LNCAP (cell line): ENCODE results near the gene RNFT2.

Source experiments
- TF ChIP-seq, protein P1 (sequence below): fragments of 450-650 bp; IDR thresholded peaks from 2 replicates; pipeline ENCODE4 v1.5.1; 2017; ENCODE audit warnings: mild to moderate bottlenecking

Gene RNFT2

DNA sequence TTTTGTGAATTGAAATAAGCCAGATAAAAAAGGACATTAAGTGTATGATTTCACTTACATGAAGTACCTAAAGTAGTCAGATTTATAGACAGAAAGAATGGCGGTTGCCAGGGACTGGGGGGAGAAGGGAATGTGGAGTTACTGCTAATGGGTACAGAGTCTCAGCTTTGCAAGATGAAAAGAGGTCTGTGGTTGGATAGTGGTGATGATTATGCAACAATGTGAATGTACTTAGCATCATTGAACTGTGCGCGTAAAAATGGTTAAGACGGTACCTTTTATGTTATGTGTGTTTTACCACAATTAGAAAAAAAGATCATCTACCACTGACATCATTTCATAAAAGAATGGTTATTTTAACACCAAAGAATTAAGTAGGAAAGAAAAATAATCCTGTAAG is 35.9 kb downstream of the RNFT2 start:
- TF ChIP-seq, protein P1, sequence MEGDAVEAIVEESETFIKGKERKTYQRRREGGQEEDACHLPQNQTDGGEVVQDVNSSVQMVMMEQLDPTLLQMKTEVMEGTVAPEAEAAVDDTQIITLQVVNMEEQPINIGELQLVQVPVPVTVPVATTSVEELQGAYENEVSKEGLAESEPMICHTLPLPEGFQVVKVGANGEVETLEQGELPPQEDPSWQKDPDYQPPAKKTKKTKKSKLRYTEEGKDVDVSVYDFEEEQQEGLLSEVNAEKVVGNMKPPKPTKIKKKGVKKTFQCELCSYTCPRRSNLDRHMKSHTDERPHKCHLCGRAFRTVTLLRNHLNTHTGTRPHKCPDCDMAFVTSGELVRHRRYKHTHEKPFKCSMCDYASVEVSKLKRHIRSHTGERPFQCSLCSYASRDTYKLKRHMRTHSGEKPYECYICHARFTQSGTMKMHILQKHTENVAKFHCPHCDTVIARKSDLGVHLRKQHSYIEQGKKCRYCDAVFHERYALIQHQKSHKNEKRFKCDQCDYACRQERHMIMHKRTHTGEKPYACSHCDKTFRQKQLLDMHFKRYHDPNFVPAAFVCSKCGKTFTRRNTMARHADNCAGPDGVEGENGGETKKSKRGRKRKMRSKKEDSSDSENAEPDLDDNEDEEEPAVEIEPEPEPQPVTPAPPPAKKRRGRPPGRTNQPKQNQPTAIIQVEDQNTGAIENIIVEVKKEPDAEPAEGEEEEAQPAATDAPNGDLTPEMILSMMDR: no peak

DNA sequence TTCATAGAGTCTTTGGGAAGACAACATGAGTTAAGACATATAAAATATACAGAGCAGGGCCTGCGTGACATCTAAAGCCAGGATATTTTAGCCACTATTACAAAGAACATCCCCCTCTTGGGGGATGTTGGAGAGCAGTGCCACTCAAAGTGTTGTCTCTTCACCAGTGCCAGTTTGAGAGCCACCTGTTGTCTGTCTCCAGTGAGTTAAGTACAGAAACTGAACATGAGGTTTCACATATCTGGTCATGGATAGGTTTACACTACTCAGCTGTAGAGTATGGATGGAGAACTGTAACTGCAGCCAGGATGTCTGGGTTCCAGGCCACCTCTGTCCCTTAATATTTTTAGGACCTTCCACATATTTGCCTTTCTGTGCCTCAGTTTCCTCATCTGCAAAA is 39.1 kb downstream of the RNFT2 start:
- TF ChIP-seq, protein P1: no peak

DNA sequence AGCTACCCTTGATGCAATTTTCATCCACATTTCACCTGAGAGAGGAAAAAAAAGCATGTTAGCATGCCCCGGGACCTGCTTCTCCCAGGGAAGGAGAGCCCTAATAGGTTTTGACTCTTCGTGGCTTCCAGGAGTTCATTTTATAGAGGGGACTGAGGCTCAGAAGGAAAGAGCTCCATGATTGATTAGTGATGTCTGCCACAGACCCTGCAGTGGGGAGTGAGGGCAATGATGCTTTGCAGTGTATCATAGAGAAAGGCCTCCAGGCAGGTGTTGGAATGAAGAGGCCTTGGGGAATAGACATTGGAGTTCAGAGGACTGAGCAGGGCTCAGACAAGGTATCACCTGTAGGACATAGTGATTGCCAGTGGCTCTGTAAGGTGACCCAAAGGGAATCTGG is 41.5 kb downstream of the RNFT2 start:
- TF ChIP-seq, protein P1: no peak

DNA sequence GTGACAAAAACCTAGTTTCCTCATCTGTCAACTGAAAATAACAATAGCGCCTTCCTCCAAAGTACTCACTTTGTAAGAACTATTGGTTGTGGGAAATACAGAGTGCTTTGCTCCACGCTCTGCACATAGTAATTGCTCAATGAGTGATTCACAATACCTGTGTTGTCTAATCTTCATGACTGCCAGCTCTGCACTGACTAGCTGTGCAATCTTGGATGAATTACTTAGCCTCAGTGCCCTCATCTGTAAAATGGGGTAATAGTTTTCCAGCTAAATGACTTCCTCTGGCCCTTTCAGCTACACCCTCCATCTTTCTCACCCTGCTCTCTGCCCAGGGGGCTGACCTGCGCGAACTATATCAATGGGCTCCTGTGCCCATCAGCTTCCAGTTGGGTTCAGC is 42.8 kb downstream of the RNFT2 start:
- TF ChIP-seq, protein P1: no peak

DNA sequence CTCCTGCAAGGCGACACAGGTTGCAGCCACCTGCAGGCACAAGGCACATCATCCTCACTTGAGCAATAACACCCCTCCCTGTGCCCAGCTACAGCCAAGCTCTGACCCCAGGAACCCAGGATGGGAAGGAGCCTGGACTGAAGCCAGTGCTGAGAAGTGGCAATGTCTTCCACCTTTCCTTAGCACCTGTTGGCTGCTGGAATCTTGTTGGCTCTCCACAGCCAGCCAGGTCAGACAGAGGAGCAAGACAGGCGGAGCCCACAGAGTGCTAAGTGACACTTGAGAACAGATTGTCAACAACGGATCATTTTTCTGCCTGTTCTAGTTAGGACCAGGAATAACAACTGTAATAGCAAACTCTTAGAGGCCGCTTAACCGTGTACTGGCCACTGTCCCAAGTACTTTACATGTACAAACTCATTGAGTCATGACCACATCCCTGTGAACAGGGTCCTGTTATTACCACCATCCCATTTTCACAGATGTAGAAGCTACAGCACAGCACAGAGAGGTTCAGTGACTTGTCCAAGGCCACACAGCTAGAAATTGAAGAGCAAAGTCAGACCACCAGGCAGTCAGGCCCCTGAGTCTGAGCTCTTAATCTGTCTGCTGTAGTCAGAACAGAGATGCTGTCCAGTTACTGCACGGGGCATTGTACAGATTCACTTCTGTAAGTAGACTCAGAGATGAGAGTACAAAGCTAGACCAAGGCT is 45.6 kb downstream of the RNFT2 start:
- TF ChIP-seq, protein P1: no peak

DNA sequence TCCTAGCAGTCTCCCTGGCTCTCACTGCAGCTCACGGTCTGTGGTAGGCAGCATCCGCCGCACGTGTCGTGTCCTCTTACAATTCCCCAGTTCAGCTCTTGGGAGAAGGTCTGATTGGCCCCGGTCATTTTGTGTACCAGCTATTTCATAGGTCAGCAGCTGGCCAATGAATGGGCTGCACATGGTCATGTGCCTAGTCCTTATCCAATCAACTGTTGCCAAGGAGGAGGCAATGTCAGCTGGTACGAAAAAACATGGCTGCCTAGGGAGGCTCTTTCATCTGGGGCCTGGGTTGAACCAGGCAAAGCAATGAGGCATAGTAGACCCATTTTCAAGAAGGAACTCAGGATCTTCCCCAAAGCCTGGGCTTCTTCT is 46.1 kb downstream of the RNFT2 start:
- TF ChIP-seq, protein P1: no peak

DNA sequence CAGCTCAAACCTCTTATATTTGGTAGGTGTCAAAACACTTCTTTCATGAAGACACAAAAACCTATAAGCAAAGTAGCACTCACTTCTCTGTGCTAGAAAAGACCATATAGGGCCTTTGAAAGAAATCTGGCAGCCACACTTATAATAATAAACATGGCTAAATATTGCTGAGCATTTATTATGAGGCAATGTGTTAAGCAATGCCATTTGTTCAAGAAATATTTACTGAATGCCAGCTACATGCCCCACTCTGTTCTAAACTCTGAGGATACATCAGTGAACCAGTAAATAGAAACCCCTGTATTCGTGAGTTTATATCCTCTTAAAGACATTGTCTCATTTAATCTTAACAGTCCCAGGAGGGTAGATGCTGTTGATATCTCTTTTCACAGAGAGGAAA is 52.0 kb downstream of the RNFT2 start:
- TF ChIP-seq, protein P1: no peak

DNA sequence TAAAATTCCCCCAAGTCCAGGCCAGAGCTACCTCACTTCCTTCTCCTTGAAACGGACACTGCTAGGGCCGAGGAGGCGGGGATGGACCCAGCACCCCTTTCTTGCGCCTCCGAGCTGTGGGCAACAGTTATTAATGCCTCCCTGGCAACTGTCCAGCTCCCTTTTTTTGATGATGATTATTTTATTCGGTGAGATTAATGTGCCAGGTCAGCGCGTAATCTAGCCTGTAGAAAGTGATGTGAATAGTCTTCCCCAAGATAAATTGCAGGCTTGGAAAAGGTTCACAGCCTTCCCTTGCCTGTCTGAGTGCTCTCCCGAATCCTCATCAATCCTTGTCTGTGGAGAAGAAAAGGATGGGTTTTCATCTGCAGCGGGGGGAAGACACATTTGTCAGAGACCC is 54.3 kb downstream of the RNFT2 start:
- TF ChIP-seq, protein P1: no peak
